PC-3 (cell line): ENCODE results near the gene ST8SIA4. TPM values are rescaled to one million over a fixed set of nuclear protein-coding genes. Genes with fewer than 3 reads are reported as not detected.

Source experiments
- ATAC-seq: fragments of 200-7000 bp; cut with Tn5 transposase; 2 replicates; pipeline ENCODE4 v1.9.1; 2020; ENCODE audit warnings: mild to moderate bottlenecking, moderate library complexity
- BruUV-seq: library from RNA; stranded (reverse); fragments of 400-500 nt; replicated peaks from 2 replicates; lab custom pipeline; 2021; lab: Mats Ljungman, UMichigan
- CTCF ChIA-PET: fragments of 300-600 bp; sonication (Branson Sonifier 250); formaldehyde crosslinking; loops from one replicate; lab custom pipeline; 2022; ENCODE audit warnings: antibody characterized with exemption; lab: Charles Lee
- POLR2A ChIA-PET: fragments of 300-600 bp; sonication (Branson Sonifier 250); formaldehyde crosslinking; loops from one replicate; lab custom pipeline; 2022; ENCODE audit warnings: antibody characterized with exemption; ENCODE audit not compliant: unreplicated experiment; lab: Charles Lee
- DNase-seq: peaks from one replicate; pipeline ENCODE4 v3.0.0-alpha.2; 2015
- H2AFZ ChIP-seq: fragments of 300-600 bp; sonication (generic); 2 replicates; pipeline ENCODE4 v1.6.0; 2016; ENCODE audit warnings: antibody characterized with exemption, low read length
- H3F3A ChIP-seq: fragments of 300-600 bp; sonication (generic); one replicate; pipeline ENCODE4 v1.6.0; 2017; ENCODE audit warnings: antibody characterized with exemption, low read length, control low read depth, mild to moderate bottlenecking; ENCODE audit not compliant: unreplicated experiment
- H3K27ac ChIP-seq: fragments of 300-600 bp; sonication (generic); 2 replicates; pipeline ENCODE4 v1.5.1; 2016; ENCODE audit warnings: mild to moderate bottlenecking, low read length
- H3K27me3 ChIP-seq: fragments of 300-600 bp; sonication (generic); 2 replicates; pipeline ENCODE4 v1.6.1; 2016; ENCODE audit warnings: low read length, mixed read lengths
- H3K36me3 ChIP-seq: fragments of 300-600 bp; sonication (generic); 2 replicates; pipeline ENCODE4 v1.6.1; 2016; ENCODE audit warnings: low read depth, mixed run types, low read length, mixed read lengths
- H3K4me1 ChIP-seq: fragments of 300-600 bp; sonication (generic); 2 replicates; pipeline ENCODE4 v1.5.1; 2016; ENCODE audit warnings: low read length; ENCODE audit not compliant: insufficient read depth
- H3K4me2 ChIP-seq: fragments of 300-600 bp; sonication (generic); 2 replicates; pipeline ENCODE4 v1.6.0; 2016; ENCODE audit warnings: low read length
- H3K4me3 ChIP-seq: fragments of 300-600 bp; sonication (generic); 2 replicates; pipeline ENCODE4 v1.5.1; 2016; ENCODE audit warnings: mild to moderate bottlenecking, low read length, mixed read lengths
- H3K79me2 ChIP-seq: fragments of 300-600 bp; sonication (generic); 2 replicates; pipeline ENCODE4 v1.6.1; 2017; ENCODE audit warnings: low read length, mixed read lengths
- H3K9ac ChIP-seq: fragments of 300-600 bp; sonication (generic); 2 replicates; pipeline ENCODE4 v1.6.0; 2016; ENCODE audit warnings: mild to moderate bottlenecking, low read length
- H3K9me2 ChIP-seq: fragments of 300-600 bp; sonication (generic); replicated peaks from 2 replicates; pipeline ENCODE4 v1.6.1; 2016; ENCODE audit warnings: mixed run types, low read length, mixed read lengths
- H3K9me3 ChIP-seq: fragments of 300-600 bp; sonication (generic); 2 replicates; pipeline ENCODE4 v1.6.1; 2016; ENCODE audit warnings: low read length, mixed read lengths
- H4K20me1 ChIP-seq: fragments of 300-600 bp; sonication (generic); 2 replicates; pipeline ENCODE4 v1.6.1; 2016; ENCODE audit warnings: low read length, mixed read lengths
- CTCF ChIP-seq: fragments of 300-600 bp; sonication (generic); conservative IDR thresholded peaks from 2 replicates; pipeline ENCODE4 v1.5.1; 2017; ENCODE audit warnings: antibody characterized with exemption, low read depth, mild to moderate bottlenecking, low read length
- EZH2 ChIP-seq: fragments of 300-600 bp; sonication (generic); IDR thresholded peaks from one replicate; pipeline ENCODE4 v1.6.1; 2017; ENCODE audit warnings: antibody characterized with exemption, mild to moderate bottlenecking, low read length; ENCODE audit not compliant: unreplicated experiment
- EZH2phosphoT487 ChIP-seq: fragments of 300-600 bp; sonication (generic); IDR thresholded peaks from 2 replicates; pipeline ENCODE4 v1.6.1; 2018; ENCODE audit warnings: mild to moderate bottlenecking, antibody characterized with exemption, low read length, borderline replicate concordance
- intact Hi-C: fragments of 100-400 bp; cut with micrococcal nuclease; formaldehyde crosslinking; loops from 2 replicates; pipeline ENCODE4 v1.9.0; 2023
- total RNA-seq: library from RNA; depleted of rRNA; stranded (reverse); fragments of >200 nt; gene quantifications from 2 replicates; pipeline ENCODE4 v1.2.3, GENCODE V29; 2014

Gene ST8SIA4
- total RNA-seq, 1 experiment from 2014 or later: 0.91 TPM

GRCh38 chr5:100762995-100763394, 140.1 kb downstream of the ST8SIA4 start:
- TF ChIP-seq EZH2 (no peak), CTCF (no peak), EZH2phosphoT487 (no peak)
- Histone ChIP-seq H3K9me3 (no peaks in the 10 kb centered on the region), H3K27me3 (no peaks in the 10 kb centered on the region), H3K9ac (no peak overlapping the region), H3K4me1 (peaks cover 14% of the 10 kb centered on the region), H4K20me1 (no peaks in the 10 kb centered on the region), H2AFZ (no peak overlapping the region), H3F3A (no peaks in the 10 kb centered on the region), H3K4me3 (no peak overlapping the region), H3K4me2 (no peak overlapping the region), H3K27ac (no peak overlapping the region), H3K79me2 (no peaks in the 10 kb centered on the region), H3K36me3 (no peaks in the 10 kb centered on the region), H3K9me2 (no peaks in the 10 kb centered on the region)
- intact Hi-C loops: no loop called here
- BruUV-seq: no TSS peak
- no peak for ATAC-seq
- ChIA-PET POLR2A (no interaction called here), CTCF (no interaction called here)
- DNase-seq: no peak

- Histone ChIP-seq H3K9me2 (no peaks in the 10 kb centered on the region), H3K9me3 (no peaks in the 10 kb centered on the region), H3K27me3 (no peaks in the 10 kb centered on the region), H3K79me2 (no peaks in the 10 kb centered on the region), H3K4me2 (no peak overlapping the region), H3F3A (no peaks in the 10 kb centered on the region), H4K20me1 (no peaks in the 10 kb centered on the region), H2AFZ (no peak overlapping the region), H3K4me1 (peaks cover 14% of the 10 kb centered on the region), H3K27ac (no peak overlapping the region), H3K9ac (no peak overlapping the region), H3K36me3 (no peaks in the 10 kb centered on the region), H3K4me3 (no peak overlapping the region)
- intact Hi-C loops: no loop called here
- POLR2A ChIA-PET: no interaction called here
- TF ChIP-seq EZH2phosphoT487 (no peak), EZH2 (no peak), CTCF (no peak)
- BruUV-seq: no TSS peak
- CTCF ChIA-PET: no interaction called here
- DNase-seq (no peak), ATAC-seq (no peak)
These were observed 141.0 kb downstream of the ST8SIA4 start for GRCh38 chr5:100762108-100762507.

GRCh38 chr5:100761192-100761591, 141.9 kb downstream of the ST8SIA4 start:
- no peak for TF ChIP-seq EZH2phosphoT487
- no peak for TF ChIP-seq EZH2
- no peak for TF ChIP-seq CTCF
- Histone ChIP-seq H3K9me2 (no peaks in the 10 kb centered on the region), H3K4me2 (no peak overlapping the region), H3K9me3 (no peaks in the 10 kb centered on the region), H2AFZ (0 out of 2 replicates have a peak overlapping the region, but pooled peaks have one; percentile 21), H3K9ac (no peak overlapping the region; the same call in 1 of the 2 replicates), H3K27me3 (no peaks in the 10 kb centered on the region), H3F3A (no peaks in the 10 kb centered on the region), H3K4me3 (no peak overlapping the region), H3K27ac (no peak overlapping the region), H3K79me2 (no peaks in the 10 kb centered on the region), H3K36me3 (no peaks in the 10 kb centered on the region), H4K20me1 (no peaks in the 10 kb centered on the region), H3K4me1 (peaks cover 14% of the 10 kb centered on the region)
- ChIA-PET CTCF (no interaction called here), POLR2A (no interaction called here)
- ATAC-seq (peak; percentile 37; the same call in 1 of the 2 replicates), DNase-seq (peak; percentile 43)
- no TSS peak for BruUV-seq
- intact Hi-C loops: no loop called here
